Measurements from ENCODE around the gene ARRB1. TPM values are rescaled to one million over a fixed set of nuclear protein-coding genes. Genes with fewer than 3 reads are reported as not detected.

ARRB1 gene
- polyA plus RNA-seq, 2 of the 4 experiments (the other 2 are of a cell fraction) = 6.8 to 14.3 TPM

- TF ChIP-seq RNF2 (IDR thresholded peaks at IDR 0.05; ENCODE audit: borderline replicate concordance, low read depth) = no peak
- TF ChIP-seq REST (IDR thresholded peaks at IDR 0.05) = no peak
- no peak for TF ChIP-seq ELK1 (IDR thresholded peaks at IDR 0.05; ENCODE audit: low read depth, low read length)
- no peak for TF ChIP-seq EP300 (IDR thresholded peaks at IDR 0.05)
- TF ChIP-seq PHF8 (IDR thresholded peaks at IDR 0.05; ENCODE audit: borderline replicate concordance, low read depth) = no peak
- TF ChIP-seq ZNF302 (CRISPR knock-in tag; IDR thresholded peaks at IDR 0.05) = no peak
- no peak for TF ChIP-seq EHMT2 (IDR thresholded peaks at IDR 0.05; ENCODE audit: low read depth)
- 0 out of 3 replicates have a peak, but pooled peaks have one; percentile 11 for TF ChIP-seq CTCF (IDR thresholded peaks at IDR 0.05)
- WGBS (ENCODE audit: missing lambda C conversion rate) = 54% methylated on average over 5 of the region's 5 CpGs
- H3K27ac ChIP-seq = no peak overlapping the region
- POLR2A ChIA-PET = no interaction called here
- H3K4me3 ChIP-seq = no peak overlapping the region
- CTCF ChIA-PET = interaction anchor here (0.9 to 19.6 kb wide), 10 partner anchors 18 to 317 kb away, joined by 3 to 445 read pairs (median 8); no protein-coding TSS in a partner anchor
- peaks cover 7% of the 10 kb centered on the region; the same call in 2 of the 3 replicates for H3K4me1 ChIP-seq
- H3K9me3 ChIP-seq = no peaks in the 10 kb centered on the region
- DNase-seq (ENCODE audit: low read depth in 1 of 2, low spot score in 1 of 2) (peak in 1 of 2 experiments; percentile 36), FAIRE-seq (no peak), ATAC-seq (peak in 1 of 2 experiments; percentile 20; a peak in 1 of 6 replicates)
- no peak overlapping the region for H3K4me2 ChIP-seq
These were observed 106.0 kb downstream of the ARRB1 start for GRCh38 chr11:75245356-75246005.

- H3K4me2 ChIP-seq = no peak overlapping the region
- WGBS (ENCODE audit: missing lambda C conversion rate) = 54% methylated on average over 10 of the region's 10 CpGs
- ChIA-PET POLR2A (interaction anchor here (0.6 kb wide), 1 partner anchor 104 kb away, joined by 3 read pairs; no protein-coding TSS in a partner anchor), CTCF (interaction anchor here (0.6 to 19.6 kb wide), 9 partner anchors 19 to 1088 kb away, joined by 3 to 445 read pairs (median 7); no protein-coding TSS in a partner anchor)
- FAIRE-seq (no peak), ATAC-seq (no peak), DNase-seq (ENCODE audit: low read depth in 1 of 2, low spot score in 1 of 2) (no peak)
- H3K27ac ChIP-seq = no peak overlapping the region
- no peak overlapping the region for H3K4me3 ChIP-seq
- peaks cover 10% of the 10 kb centered on the region; the same call in 2 of the 3 replicates for H3K4me1 ChIP-seq
- TF ChIP-seq TFCP2L1 (CRISPR knock-in tag; IDR thresholded peaks at IDR 0.05) (no peak), HOXB13 (CRISPR knock-in tag; IDR thresholded peaks at IDR 0.05; ENCODE audit: low read depth) (no peak), JUN (IDR thresholded peaks at IDR 0.05) (no peak), POLR2A (IDR thresholded peaks at IDR 0.05; ENCODE audit: low read length) (no peak), SREBF2 (IDR thresholded peaks at IDR 0.05) (no peak), CHD4 (IDR thresholded peaks at IDR 0.05; ENCODE audit: borderline replicate concordance) (no peak), MAX (IDR thresholded peaks at IDR 0.05) (no peak), GATA3 (IDR thresholded peaks at IDR 0.05; ENCODE audit: borderline replicate concordance) (no peak), KDM5A (IDR thresholded peaks at IDR 0.05) (no peak), ZC3H11A (IDR thresholded peaks at IDR 0.05) (no peak)
- no peaks in the 10 kb centered on the region for H3K9me3 ChIP-seq
These were observed 107.2 kb downstream of the ARRB1 start for GRCh38 chr11:75244052-75244814.

All from A549 (cell line).